Stimulated activated CD4-positive, alpha-beta T cell treated with anti-CD3 and anti-CD28 coated beads, Interleukin-15, amount 100 ng/mL, for 1 hour (primary cell): Measurements from ENCODE around the gene IDI2.

Source experiments
- DNase-seq, 2 donors: peaks; one replicate each; pipeline ENCODE4 v3.0.0-alpha.2; 2020; ENCODE audit warnings: low read depth in 1 of 2, low spot score in 1 of 2

Gene IDI2

GRCh38 chr10:1009071-1009494 lies 16.6 kb downstream of the IDI2 start:
- DNase-seq = no peak

DNA sequence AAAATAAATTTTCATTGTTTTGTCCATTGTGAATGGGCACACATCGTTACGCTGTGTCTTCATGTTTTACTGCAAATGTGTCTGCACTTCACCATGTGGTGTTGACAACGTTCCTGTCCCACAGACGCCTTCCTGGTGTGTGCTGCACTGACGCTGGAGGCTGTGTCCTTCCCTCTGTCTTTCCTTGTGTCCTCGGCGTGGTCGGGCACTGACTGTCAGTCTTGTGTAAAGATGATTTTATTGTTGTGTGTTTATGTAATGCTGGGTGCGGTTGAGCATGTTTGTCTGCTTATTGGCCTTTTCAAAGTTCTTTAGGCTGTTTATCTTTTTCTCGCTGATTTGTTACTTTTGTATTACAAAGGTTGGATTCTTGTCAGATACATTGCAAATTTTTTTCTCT lies 18.1 kb downstream of the IDI2 start:
- no peak for DNase-seq

- no peak for DNase-seq
Observed at GRCh38 chr10:1006573-1006972, 19.1 kb downstream of the IDI2 start.

DNA sequence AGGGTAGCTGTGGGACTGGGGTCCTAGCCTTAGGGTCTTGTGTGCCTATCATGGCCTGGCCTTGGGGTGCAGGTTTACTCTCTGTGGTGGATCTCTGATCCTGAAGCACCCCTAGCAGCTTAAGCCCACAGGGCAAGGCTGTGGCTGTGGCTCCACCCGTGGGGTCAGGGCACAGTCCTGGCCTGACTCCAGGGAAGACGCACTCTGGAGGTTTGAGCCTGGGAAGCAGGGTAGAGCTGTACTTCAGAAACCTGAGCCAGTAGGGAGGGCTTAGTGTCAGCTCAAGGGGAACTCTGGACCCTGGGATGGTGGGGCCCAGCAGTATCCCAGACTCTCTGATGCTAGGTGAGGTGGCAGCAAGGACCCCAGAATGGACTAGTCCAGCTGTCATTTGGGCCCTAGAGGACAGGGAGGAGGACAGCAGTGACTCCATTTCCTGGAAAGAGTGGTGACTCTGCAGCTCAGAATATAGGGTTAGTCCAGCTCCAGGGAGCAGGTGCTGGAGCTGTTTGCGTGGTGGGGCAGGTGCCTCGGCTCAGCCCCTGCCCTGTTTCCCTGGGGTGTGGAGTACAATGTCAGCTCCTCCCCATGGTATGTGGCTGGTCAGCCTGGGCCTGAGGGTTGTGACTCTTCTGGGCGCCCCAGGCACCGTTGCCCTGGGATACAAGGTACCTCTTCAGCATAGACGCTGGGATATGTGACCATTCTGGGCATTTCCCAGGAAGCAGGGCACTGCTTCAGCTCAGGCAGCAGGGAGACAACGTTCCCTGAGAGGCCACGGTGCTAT lies 21.6 kb downstream of the IDI2 start:
- no peak for DNase-seq

DNA sequence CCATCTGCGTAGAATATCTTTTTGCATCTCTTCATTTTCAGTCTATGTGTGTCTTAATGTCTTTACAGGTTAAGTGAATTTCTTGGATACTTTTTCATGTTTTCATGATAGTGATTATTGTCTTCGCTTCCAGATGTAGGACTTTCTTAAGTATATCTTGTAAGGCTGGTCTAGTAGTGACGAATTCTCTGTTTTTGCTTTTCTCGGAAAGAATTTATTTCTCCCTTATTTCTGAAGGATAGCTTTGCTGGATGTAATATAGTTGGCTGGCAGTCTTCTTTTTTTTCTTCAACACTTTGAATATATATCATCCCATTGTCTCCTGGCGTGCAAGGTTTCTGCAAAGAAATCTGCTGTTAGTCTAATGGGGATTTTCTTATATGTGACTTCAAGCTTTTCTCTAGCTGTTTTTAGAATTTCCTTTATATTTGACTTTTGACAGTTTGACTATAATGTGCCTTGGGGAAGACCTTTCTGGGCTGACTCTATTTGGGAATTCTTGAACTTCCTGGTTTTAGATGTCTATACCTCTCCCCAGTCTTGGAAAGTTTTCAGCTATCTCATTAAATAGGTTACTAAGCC lies 23.1 kb downstream of the IDI2 start:
- DNase-seq = no peak

- no peak for DNase-seq
Observed at GRCh38 chr10:997266-998022, 28.2 kb downstream of the IDI2 start.

GRCh38 chr10:996031-996430 lies 29.6 kb downstream of the IDI2 start:
- DNase-seq = no peak

- DNase-seq = no peak
Observed at GRCh38 chr10:995559-995926, 30.1 kb downstream of the IDI2 start.

GRCh38 chr10:994836-995558 lies 30.7 kb downstream of the IDI2 start:
- no peak for DNase-seq

DNA sequence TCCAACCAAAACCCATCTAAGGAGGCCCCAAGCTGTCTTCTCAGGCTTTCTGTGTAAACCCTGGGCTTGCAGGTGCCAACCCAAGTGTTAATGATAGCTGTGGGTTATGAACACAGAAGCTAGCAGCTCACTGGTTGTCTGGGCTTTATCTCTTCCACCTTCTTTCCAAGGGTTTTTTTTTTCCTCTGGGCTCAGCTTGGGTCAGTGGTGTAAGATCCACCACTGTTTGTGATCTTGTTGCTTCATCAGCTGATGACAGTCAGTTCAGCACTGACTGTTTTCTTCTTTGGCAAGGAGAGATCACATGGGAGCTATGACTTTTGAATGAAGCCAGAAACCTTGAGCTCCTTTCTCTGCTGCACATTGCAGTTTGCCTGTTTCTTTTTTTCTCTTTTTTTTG lies 32.8 kb downstream of the IDI2 start:
- no peak for DNase-seq

- no peak for DNase-seq
Observed at GRCh38 chr10:992467-992866, 33.2 kb downstream of the IDI2 start.

DNA sequence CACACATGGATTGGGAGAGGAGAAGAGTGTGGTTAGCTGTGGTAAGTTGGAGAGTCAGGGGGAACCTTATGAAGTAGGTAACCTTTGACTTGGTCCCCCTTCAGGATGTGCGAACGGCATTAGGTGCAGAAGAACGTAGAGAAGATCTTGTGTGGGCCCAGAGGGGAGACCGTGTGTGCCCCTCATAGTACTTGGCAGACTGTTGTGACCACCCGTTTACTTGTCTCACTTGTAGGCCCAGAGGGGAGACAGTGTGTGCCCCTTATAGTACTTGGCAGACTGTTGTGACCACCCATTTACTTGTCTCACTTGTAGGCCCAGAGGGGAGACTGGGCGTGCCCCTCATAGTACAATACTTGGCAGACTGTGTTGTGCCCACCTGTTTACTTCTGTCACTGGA lies 34.9 kb downstream of the IDI2 start:
- no peak for DNase-seq

DNA sequence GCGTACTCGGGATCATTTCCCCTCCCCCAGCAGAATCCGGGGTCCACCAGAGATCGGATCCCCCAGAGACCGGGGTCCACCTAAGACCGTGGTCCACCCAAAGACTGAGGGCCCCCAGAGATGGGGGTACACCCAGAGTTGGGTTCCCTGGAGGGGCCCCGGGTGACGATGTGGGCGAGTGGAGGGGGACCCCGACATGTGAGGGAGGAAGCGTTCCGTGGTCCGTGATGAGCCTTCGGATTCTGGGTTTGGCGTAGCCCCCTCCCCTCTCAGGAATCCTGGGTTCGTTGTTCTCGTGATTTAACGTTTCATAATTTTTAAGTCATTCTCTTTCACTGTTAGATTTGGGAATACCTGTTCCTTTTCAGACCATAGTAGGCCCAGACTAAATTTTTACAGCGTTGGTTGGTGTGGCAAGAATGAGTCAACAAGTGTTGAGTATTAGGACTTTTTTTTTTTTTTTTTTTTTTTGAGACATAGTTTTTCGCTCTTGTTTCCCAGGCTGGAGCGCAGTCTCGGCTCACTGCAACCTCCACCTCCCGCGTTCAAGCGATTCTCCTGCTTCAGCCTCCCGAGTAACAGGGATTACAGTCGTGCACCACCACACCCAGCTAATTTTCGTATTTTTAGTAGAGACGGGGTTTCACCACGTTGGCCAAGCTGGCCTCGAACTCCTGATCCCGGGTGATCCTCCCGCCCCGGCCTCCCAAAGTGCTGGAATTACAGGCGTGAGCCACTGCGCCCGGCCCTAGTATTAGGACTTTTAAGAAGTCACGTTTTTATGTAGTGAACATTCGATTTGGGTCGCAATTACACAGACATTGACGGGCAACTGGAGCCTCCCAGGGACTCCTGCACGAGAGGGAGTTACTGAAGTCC lies 36.8 kb downstream of the IDI2 start:
- DNase-seq = no peak

- DNase-seq = peak; percentile 85 to 91
Observed at GRCh38 chr10:987870-988666, 37.6 kb downstream of the IDI2 start, which contains the start of gene GTPBP4. Gene GTPBP4, plus strand, starts transcription at chr10:988434. Its CDS starts 46 bp downstream, at chr10:988480.

- no peak for DNase-seq
Observed at GRCh38 chr10:987620-987869, 38.1 kb downstream of the IDI2 start.

DNA sequence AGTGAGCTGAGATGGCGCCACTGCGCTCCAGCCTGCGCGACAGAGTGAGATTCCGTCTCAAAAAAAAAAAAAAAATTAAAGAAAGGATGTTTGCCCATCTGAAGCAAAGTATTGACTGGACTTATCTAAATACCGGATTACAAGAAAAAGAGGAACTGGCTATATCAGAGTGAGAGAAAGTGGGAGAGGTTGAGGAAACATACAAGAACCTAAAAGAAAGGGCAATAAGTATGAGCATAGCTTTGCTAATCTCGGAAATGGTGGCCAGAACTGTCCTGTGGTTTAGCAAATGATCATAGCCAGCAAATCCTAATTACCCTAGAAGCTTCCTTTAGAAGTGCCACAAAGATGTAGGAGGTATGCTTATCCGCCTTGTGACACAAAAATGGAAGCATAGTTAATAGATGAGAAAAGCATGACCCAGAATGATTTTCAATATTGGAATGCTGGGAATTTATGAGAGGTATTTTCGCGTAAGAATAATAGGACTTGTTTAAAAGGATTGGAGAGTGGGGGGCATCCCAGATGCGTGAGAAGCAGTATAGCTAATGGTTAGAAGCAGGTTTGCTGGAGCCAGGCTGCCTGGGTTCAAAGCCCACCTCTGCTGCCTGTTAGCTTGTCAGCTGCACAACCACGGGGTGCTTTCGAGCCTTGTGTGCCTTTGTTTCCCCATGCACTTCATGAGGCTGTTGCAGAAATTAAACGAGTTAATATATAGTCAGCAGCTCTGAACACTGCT lies 38.6 kb downstream of the IDI2 start:
- no peak for DNase-seq

DNA sequence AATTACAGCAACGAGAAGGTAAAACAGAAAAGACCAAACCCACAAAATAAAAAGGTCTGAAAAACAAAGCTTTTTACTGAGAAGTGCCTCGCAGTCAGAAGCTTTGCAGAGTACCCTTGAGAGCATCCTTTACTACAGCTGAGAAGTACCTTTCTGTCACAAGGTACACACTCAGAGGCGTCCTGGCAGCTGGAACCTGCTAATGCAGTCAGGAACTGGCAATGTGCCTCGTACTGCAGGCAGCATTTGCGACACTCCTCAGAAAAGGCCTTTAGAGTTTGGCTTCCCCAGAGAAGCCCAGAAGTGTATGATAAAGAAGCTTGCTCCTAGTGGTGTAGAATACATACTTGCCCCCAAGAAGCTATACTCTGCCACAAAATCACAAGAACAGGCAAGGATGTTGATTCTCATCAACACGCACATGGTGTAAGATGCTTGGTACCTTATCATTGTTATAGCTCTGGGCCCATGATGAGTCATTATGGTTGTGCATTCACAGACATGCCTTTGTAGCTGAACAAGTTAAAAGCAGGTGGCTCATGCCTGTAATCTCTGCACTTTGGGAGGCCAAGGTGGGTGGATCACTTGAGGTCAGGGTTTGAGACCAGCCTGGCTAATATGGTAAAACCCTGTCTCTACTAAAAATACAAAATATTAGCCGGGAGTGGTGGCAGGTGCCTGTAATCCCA lies 39.4 kb downstream of the IDI2 start:
- no peak for DNase-seq

DNA sequence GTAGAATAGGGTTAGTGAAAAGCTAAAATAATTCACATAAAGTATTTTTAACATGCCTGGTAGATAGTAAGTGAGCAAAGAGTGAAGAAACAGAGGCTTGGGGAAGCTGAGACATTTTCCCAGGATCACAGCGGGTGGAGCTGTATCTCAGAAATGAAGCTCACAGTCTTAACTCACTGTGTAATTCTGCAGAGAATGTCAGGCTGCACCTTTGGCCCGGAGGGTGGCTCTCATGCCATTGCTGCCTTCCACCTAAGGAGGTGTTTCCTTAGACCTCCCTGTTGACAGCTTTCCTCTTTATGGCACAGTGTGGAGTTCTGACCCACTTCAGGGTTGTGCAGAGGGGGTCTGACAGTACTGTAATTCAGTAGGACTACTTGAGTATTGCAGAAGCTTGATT lies 40.3 kb downstream of the IDI2 start:
- DNase-seq = no peak
